ENCODE measurements around the gene IGF1R. TPM values are rescaled to one million over a fixed set of nuclear protein-coding genes. Genes with fewer than 3 reads are reported as not detected.

IGF1R gene
- total RNA-seq, 3 donors from 2014 or later, result 16.7 to 28.6 (median 25.1) TPM

DNA sequence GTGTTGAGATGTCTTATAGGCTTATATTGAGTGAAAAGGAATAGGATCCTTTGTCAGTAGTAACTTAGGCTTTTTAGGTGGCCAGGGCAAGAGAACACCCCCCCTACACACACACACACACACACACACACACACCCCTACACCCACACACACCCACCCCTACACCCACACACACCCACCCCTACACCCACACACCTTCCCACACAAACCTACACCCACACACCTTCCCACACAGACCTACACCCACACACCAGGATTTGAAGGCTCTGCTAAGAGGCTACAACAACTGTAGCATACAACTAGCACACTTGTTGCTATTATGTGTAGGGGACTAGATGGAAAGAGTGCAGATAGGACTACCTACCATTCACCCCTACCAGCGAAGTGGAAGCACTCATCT lies 186.6 kb downstream of the IGF1R start:
- DNase-seq (no peak), ATAC-seq (no peak)
- H3K4me3 Mint-ChIP-seq, result no peak overlapping the region
- H3K27me3 Mint-ChIP-seq (ENCODE audit: low read depth), result no peaks in the 10 kb centered on the region
- peaks cover 2% of the 10 kb centered on the region for H3K4me1 Mint-ChIP-seq (ENCODE audit: low read depth)
- H3K9me3 Mint-ChIP-seq, result peaks cover 33% of the 10 kb centered on the region
- peaks cover 19% of the 10 kb centered on the region for H3K36me3 Mint-ChIP-seq (ENCODE audit: insufficient read depth)

DNA sequence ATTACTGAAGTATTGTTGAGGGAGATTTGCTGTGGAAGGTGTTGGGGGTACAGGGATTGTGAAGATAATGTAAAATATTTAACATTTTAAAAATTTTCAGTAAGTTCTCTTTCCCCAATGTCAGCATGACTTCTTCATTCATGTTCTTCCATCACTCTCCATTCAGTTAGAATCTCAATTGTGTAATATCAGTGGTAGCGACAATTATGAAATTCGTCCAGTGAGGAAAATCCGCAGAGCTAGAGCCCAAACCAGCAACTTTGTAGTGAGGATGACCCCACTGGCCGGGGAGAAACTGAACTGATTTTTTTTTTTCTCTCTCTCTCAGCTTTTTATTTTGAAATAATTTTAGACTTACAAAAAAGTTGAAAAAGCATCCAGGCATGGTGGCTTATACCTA lies 187.5 kb downstream of the IGF1R start:
- no peaks in the 10 kb centered on the region for H3K27me3 Mint-ChIP-seq (ENCODE audit: low read depth)
- H3K9me3 Mint-ChIP-seq, result peaks cover 27% of the 10 kb centered on the region
- no peak for ATAC-seq
- peaks cover 2% of the 10 kb centered on the region for H3K4me1 Mint-ChIP-seq (ENCODE audit: low read depth)
- H3K4me3 Mint-ChIP-seq, result no peak overlapping the region
- DNase-seq, result no peak
- peaks cover 13% of the 10 kb centered on the region for H3K36me3 Mint-ChIP-seq (ENCODE audit: insufficient read depth)

GRCh38 chr15:98838387-98839259 lies 190.3 kb downstream of the IGF1R start:
- peaks cover 3% of the 10 kb centered on the region for H3K36me3 Mint-ChIP-seq (ENCODE audit: insufficient read depth)
- no peak for DNase-seq
- H3K4me1 Mint-ChIP-seq (ENCODE audit: low read depth), result peaks cover 11% of the 10 kb centered on the region
- no peaks in the 10 kb centered on the region for H3K27me3 Mint-ChIP-seq (ENCODE audit: low read depth)
- no peak overlapping the region for H3K4me3 Mint-ChIP-seq
- peaks cover 7% of the 10 kb centered on the region for H3K9me3 Mint-ChIP-seq
- no peak for ATAC-seq

DNA sequence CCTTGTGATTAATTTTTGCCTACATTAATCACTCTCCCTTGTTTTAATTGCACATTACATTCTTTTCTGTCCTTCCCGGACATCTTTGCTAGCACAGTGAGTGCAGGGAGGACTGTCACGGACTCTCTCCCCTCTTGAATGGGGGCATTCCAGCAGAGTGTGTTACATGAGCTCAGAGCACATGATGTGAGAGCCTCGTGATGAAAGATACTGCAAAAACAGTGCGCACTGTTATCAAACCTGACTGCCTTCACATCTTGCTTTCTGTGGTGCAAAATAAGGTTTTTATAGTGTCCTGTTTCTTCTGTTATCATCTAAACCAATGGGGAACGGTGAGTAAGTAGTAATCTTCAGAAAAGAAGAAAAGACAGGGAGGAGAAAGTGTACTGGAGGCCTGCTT lies 191.7 kb downstream of the IGF1R start:
- peaks cover 16% of the 10 kb centered on the region for H3K4me1 Mint-ChIP-seq (ENCODE audit: low read depth)
- H3K27me3 Mint-ChIP-seq (ENCODE audit: low read depth), result no peaks in the 10 kb centered on the region
- DNase-seq (no peak), ATAC-seq (no peak)
- H3K9me3 Mint-ChIP-seq, result no peaks in the 10 kb centered on the region
- peaks cover 3% of the 10 kb centered on the region for H3K36me3 Mint-ChIP-seq (ENCODE audit: insufficient read depth)
- no peak overlapping the region for H3K4me3 Mint-ChIP-seq

DNA sequence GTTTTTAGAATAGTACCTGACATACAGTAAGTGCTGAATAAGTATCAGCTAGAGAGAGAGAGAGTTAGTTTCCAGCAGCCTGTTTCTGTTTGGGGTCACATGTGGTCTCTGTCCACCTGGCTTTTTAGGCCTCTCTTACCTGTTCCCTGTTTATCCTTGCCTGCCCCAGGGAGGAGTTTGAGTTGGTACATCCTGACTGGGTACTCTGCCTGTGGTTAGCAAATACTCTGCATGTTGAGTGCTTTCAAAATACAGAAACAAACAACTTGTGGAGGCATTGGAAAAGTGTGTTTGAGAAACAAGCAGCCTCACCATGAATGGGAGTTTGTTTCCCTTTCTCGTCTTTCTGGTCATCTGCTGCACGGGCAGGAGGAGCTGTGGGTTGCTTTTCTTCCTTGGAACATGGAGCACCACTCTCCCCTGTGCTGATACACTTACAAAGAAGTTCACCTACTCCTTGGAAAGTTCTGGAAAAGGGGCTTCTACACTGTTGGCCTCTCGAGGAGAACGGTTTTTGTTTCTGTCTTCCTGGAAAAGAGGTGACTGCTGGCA lies 193.2 kb downstream of the IGF1R start:
- Mint-ChIP-seq H3K4me1 (ENCODE audit: low read depth) (peaks cover 22% of the 10 kb centered on the region), H3K4me3 (no peak overlapping the region), H3K27me3 (ENCODE audit: low read depth) (no peaks in the 10 kb centered on the region), H3K9me3 (no peaks in the 10 kb centered on the region), H3K36me3 (ENCODE audit: insufficient read depth) (peaks cover 3% of the 10 kb centered on the region)
- no peak for ATAC-seq
- DNase-seq, result no peak

GRCh38 chr15:98842192-98842972 lies 194.0 kb downstream of the IGF1R start:
- ATAC-seq, result no peak
- Mint-ChIP-seq H3K4me3 (no peak overlapping the region), H3K4me1 (ENCODE audit: low read depth) (peaks cover 22% of the 10 kb centered on the region)

DNA sequence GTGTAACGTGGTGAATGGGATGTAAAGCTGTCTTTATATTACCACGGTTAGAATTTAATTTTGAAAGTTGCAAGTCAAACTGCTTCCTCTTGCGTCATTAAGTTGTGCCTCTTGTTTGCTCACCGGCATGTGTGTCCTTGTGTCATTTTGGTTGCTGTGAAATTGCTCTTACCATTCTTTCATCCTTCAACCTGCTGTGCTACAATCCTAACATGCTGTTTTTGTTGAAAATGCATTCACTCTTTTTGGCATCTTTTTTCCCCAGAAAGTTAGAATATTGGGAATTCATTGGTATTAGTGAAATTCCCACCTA lies 194.6 kb downstream of the IGF1R start:
- no peak for ATAC-seq
- no peak overlapping the region for H3K4me3 Mint-ChIP-seq
- no peaks in the 10 kb centered on the region for H3K27me3 Mint-ChIP-seq (ENCODE audit: low read depth)
- no peaks in the 10 kb centered on the region for H3K9me3 Mint-ChIP-seq
- peaks cover 22% of the 10 kb centered on the region for H3K4me1 Mint-ChIP-seq (ENCODE audit: low read depth)
- DNase-seq, result no peak
- H3K36me3 Mint-ChIP-seq (ENCODE audit: insufficient read depth), result no peaks in the 10 kb centered on the region

More at GRCh38 chr15:98842192-98842972, 194.0 kb downstream of the IGF1R start:
- Mint-ChIP-seq H3K9me3 (no peaks in the 10 kb centered on the region), H3K27me3 (ENCODE audit: low read depth) (no peaks in the 10 kb centered on the region), H3K36me3 (ENCODE audit: insufficient read depth) (peaks cover 3% of the 10 kb centered on the region)
- DNase-seq, result no peak

- Mint-ChIP-seq H3K4me1 (ENCODE audit: low read depth) (peaks cover 22% of the 10 kb centered on the region), H3K36me3 (ENCODE audit: insufficient read depth) (no peaks in the 10 kb centered on the region), H3K9me3 (no peaks in the 10 kb centered on the region), H3K4me3 (no peak overlapping the region), H3K27me3 (ENCODE audit: low read depth) (no peaks in the 10 kb centered on the region)
- ATAC-seq, result no peak
- DNase-seq, result no peak
These were observed 195.5 kb downstream of the IGF1R start for GRCh38 chr15:98843844-98844243.

DNA sequence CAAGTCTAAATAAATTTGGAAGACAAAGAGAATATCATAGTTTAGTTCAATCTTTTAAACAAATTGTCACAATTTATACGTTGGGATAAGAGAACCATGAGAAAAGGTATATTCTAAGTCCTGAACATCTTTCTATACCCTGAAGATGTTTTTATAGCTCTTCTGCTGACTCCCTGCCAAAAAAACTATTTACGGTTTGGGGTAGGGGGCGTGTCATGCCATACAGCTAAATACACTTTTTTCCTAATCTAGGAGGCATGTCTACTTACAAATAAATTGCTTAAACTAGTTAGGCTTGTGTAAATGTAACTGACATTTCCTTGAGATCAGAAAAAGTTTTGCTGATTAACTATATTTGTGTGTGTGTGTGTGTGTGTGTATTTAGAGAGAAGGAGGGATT lies 195.9 kb downstream of the IGF1R start:
- no peak overlapping the region for H3K4me3 Mint-ChIP-seq
- no peaks in the 10 kb centered on the region for H3K27me3 Mint-ChIP-seq (ENCODE audit: low read depth)
- no peaks in the 10 kb centered on the region for H3K36me3 Mint-ChIP-seq (ENCODE audit: insufficient read depth)
- ATAC-seq (no peak), DNase-seq (no peak)
- no peaks in the 10 kb centered on the region for H3K9me3 Mint-ChIP-seq
- H3K4me1 Mint-ChIP-seq (ENCODE audit: low read depth), result peaks cover 22% of the 10 kb centered on the region

DNA sequence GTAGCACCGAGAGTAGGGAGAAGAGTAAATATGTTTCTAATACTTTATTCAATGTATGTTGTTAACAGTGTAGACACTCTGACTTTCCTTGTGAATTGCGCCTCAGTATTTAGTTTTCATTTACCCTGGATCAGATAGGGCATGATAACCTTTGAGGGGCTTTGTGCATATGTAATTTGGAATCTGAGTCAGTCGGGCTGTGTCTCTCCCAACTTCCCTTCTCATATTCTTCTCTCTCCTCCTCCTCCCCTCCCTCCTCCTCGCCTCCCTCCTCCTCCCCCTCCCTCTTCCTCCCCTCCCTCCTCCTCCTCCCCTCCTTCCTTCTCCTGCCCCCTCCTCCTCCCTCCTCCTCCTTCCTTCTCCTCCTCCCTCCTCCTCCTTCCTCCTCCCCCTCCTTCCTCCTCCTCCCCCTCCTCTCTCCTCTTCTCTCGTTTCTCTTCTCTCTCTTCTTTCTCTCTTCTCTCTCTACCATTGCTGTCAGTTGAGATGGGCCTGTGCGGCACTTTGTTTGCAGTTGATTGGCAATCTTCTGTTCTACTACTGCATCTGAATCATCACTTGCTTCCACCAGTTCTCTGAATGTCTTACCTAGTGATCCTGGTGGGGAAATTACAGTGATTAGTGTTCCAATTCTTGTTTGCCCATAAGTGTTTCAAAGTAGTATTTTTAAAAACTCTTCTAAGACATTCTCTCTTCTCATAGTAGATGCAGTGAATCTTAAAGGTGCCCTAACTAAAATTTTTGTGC lies 197.0 kb downstream of the IGF1R start:
- ATAC-seq, result no peak
- peaks cover 28% of the 10 kb centered on the region for H3K4me1 Mint-ChIP-seq (ENCODE audit: low read depth)
- H3K4me3 Mint-ChIP-seq, result no peak overlapping the region
- DNase-seq, result no peak
- H3K27me3 Mint-ChIP-seq (ENCODE audit: low read depth), result no peaks in the 10 kb centered on the region
- no peaks in the 10 kb centered on the region for H3K36me3 Mint-ChIP-seq (ENCODE audit: insufficient read depth)
- no peaks in the 10 kb centered on the region for H3K9me3 Mint-ChIP-seq

DNA sequence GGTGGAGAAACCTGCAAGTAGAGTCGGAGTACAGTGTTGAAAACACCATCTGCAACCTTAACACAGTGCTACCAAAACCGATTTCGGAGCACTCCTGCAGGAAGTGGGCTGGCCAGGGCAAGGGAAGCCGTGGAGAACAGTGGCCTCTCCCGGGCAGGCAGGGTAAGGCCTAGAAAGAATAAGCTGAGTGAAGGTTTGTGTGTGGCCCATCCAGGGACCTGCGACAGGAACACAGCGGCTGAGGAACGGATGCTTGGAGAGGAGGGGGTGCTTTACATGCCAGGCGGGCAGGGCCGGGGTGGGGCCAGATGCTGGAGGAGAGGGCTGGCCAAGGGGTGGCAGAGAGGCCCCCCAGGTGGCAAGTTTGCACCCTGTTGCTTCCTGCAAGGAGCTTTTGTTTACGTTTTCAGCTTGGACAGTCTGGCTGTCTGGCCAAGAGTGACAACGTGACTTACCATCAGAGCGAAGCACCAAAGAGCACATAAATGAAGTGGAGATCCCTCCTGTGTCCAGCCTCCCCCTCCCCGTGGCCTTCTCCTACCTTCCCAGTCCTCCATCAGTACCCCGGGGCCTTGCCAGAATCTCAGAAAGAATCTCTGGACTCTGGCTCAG lies 202.7 kb downstream of the IGF1R start:
- Mint-ChIP-seq H3K36me3 (ENCODE audit: insufficient read depth) (no peaks in the 10 kb centered on the region), H3K4me3 (peak overlapping the region; percentile 94), H3K27me3 (ENCODE audit: low read depth) (no peaks in the 10 kb centered on the region), H3K4me1 (ENCODE audit: low read depth) (peaks cover 46% of the 10 kb centered on the region), H3K9me3 (no peaks in the 10 kb centered on the region)
- DNase-seq, result peak; percentile 44
- ATAC-seq, result peak; percentile 39 to 52

GRCh38 chr15:98853161-98853560 lies 204.8 kb downstream of the IGF1R start:
- H3K4me1 Mint-ChIP-seq (ENCODE audit: low read depth), result peaks cover 50% of the 10 kb centered on the region
- ATAC-seq (peak; percentile 40 to 41), DNase-seq (peak; percentile 49)
- no peaks in the 10 kb centered on the region for H3K36me3 Mint-ChIP-seq (ENCODE audit: insufficient read depth)
- H3K27me3 Mint-ChIP-seq (ENCODE audit: low read depth), result no peaks in the 10 kb centered on the region
- peak overlapping the region; percentile 94 for H3K4me3 Mint-ChIP-seq
- H3K9me3 Mint-ChIP-seq, result no peaks in the 10 kb centered on the region

DNA sequence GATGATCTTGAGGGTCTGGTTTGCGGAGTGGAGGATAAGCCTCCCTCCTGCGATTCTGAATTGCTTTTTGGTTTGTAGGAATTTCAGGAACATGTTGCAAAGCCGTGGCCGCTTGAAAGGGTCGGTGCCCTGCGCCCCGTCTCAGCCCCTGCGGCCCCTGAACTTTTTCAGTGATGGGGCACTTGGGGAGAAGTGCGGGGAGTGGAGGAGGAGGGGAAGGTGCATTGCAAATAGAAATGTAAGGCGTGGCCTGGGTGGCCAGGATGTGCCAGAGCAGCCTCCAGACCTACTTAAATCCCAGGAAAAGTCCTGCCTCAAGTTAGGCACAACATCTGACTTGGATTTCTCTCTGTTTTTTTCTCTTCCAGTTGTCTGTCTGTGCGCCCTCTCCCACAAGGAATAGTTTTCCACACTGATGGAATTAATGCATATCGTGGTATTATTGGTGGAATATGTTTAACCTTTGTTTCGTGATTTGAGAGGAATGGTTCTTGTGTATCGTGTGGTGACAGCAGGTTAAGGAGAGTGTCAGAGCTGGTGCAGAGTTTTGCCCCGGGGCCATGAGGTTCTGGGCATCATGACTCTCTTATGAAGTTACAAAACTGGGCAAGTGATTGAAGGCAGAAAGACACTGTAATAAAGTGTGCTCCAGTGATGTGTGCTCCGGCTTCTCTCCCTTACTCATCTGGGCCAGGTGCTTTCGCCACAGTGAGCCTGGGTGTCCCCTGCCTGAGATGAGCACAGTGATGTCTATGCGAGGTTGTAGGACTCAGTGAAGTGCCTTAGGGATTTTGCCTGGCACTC lies 205.5 kb downstream of the IGF1R start:
- H3K4me1 Mint-ChIP-seq (ENCODE audit: low read depth), result peaks cover 56% of the 10 kb centered on the region
- DNase-seq (no peak), ATAC-seq (no peak)
- H3K9me3 Mint-ChIP-seq, result no peaks in the 10 kb centered on the region
- no peaks in the 10 kb centered on the region for H3K36me3 Mint-ChIP-seq (ENCODE audit: insufficient read depth)
- peak overlapping the region; percentile 94 for H3K4me3 Mint-ChIP-seq
- no peaks in the 10 kb centered on the region for H3K27me3 Mint-ChIP-seq (ENCODE audit: low read depth)

All from activated T-cell treated with anti-CD3 and anti-CD28 coated beads, Interleukin-2, amount 50 U/mL, for 4 hours (primary cell).